Nephron (organoid): ENCODE measurements around the gene YBEY.

ENCODE experiments used
- H3K27ac Mint-ChIP-seq, 3 experiments: 2 replicates each; pipeline ENCODE4 v1.8.0; 2020; ENCODE audit warnings: mixed read lengths in 3 of 3, mild to moderate bottlenecking in 2 of 3, moderate library complexity in 1 of 3
- H3K27me3 Mint-ChIP-seq: 2 replicates; pipeline ENCODE4 v1.8.0; 2021; ENCODE audit warnings: low read depth, mild to moderate bottlenecking, moderate library complexity, mixed read lengths
- H3K36me3 Mint-ChIP-seq: 2 replicates; pipeline ENCODE4 v1.8.0; 2020; ENCODE audit warnings: low read depth, mixed read lengths
- H3K4me1 Mint-ChIP-seq: 2 replicates; pipeline ENCODE4 v1.8.0; 2020; ENCODE audit warnings: mixed read lengths
- H3K4me3 Mint-ChIP-seq, 3 experiments: 2 replicates each; pipeline ENCODE4 v1.8.0; 2020; ENCODE audit warnings: mild to moderate bottlenecking in 3 of 3, mixed read lengths in 3 of 3, moderate library complexity in 2 of 3
- H3K9me3 Mint-ChIP-seq: 2 replicates; pipeline ENCODE4 v1.8.0; 2020; ENCODE audit warnings: mixed read lengths
- TF ChIP-seq, protein P1 (sequence below), 3 experiments: fragments of 200-600 bp; sonication (generic); IDR thresholded peaks; one replicate each; pipeline ENCODE4 v1.5.0; 2021; ENCODE audit warnings: antibody characterized with exemption in 3 of 3; ENCODE audit not compliant: unreplicated experiment in 3 of 3

Gene YBEY

DNA sequence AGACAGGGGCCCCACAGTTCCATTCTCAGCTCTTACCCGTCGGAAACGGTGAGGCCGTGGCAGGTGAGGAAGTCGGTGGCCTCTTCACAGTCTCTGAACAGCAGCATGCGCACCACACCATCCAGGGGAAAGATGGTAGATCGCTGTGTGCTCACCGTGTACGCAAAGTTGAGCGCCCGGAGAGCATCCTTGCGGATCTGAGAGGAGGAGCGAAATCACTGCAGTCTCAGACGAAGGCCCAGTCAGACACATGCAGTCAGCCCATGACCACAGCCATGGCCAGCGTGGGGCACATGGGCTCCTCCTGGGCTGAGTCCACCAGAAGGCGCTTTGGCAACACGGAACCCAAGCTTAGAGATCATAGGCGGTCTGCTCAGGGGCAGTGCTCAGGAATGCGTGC lies 19.2 kb upstream of the YBEY start:
- Mint-ChIP-seq H3K27ac (no peak overlapping the region), H3K4me1 (no peaks in the 10 kb centered on the region), H3K4me3 (no peak overlapping the region), H3K27me3 (no peaks in the 10 kb centered on the region), H3K36me3 (peaks cover 55% of the 10 kb centered on the region), H3K9me3 (no peaks in the 10 kb centered on the region)
- TF ChIP-seq, protein P1, sequence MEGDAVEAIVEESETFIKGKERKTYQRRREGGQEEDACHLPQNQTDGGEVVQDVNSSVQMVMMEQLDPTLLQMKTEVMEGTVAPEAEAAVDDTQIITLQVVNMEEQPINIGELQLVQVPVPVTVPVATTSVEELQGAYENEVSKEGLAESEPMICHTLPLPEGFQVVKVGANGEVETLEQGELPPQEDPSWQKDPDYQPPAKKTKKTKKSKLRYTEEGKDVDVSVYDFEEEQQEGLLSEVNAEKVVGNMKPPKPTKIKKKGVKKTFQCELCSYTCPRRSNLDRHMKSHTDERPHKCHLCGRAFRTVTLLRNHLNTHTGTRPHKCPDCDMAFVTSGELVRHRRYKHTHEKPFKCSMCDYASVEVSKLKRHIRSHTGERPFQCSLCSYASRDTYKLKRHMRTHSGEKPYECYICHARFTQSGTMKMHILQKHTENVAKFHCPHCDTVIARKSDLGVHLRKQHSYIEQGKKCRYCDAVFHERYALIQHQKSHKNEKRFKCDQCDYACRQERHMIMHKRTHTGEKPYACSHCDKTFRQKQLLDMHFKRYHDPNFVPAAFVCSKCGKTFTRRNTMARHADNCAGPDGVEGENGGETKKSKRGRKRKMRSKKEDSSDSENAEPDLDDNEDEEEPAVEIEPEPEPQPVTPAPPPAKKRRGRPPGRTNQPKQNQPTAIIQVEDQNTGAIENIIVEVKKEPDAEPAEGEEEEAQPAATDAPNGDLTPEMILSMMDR (IDR thresholded peaks at IDR 0.05; ENCODE audit: unreplicated experiment in 3 of 3): no peak

DNA sequence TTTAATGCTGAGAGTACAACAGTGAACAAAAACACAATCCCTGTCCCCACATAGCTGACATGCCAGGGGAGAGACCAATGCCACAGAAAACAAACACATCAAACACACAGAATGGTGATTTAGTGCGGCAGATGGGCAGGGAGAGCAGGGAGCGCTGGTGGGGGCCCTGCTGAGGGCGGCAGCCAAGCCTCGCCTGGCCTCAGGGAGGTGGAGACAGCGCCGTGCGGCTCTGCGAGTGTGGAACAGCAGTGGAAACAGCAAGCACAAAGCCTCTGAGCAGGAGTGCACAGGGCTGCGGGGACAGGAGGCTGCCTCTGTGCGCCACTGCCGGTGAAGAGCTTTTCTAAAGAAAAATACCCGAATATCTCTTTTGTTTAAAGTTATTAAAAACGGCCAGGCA lies 17.8 kb upstream of the YBEY start:
- no peak overlapping the region for H3K4me3 Mint-ChIP-seq
- H3K9me3 Mint-ChIP-seq: no peaks in the 10 kb centered on the region
- H3K27ac Mint-ChIP-seq: no peak overlapping the region
- TF ChIP-seq, protein P1 (IDR thresholded peaks at IDR 0.05; ENCODE audit: unreplicated experiment in 3 of 3): no peak
- no peaks in the 10 kb centered on the region for H3K27me3 Mint-ChIP-seq
- H3K36me3 Mint-ChIP-seq: peaks cover 59% of the 10 kb centered on the region
- H3K4me1 Mint-ChIP-seq: no peaks in the 10 kb centered on the region

DNA sequence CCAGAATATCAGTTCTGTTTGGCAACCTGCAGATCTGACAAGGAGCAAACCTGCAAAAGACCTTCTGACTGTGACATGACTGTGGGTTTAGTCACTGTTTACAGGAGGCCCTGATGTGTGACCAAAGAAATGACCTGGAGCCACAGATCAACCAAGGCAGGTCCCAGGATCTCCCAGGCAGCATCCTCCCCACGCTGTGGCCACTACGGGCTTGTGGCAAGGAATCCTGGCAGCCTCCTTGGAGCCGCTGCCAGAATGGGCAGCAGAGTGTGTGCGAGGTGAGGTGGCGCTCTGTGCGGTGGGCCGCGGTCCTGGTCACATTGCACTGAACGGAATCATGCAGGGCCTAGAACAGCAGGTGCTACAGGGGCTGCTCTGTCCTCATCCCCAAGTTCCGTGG lies 16.7 kb upstream of the YBEY start:
- H3K36me3 Mint-ChIP-seq: peaks cover 62% of the 10 kb centered on the region
- H3K4me1 Mint-ChIP-seq: no peaks in the 10 kb centered on the region
- H3K9me3 Mint-ChIP-seq: no peaks in the 10 kb centered on the region
- no peak overlapping the region for H3K4me3 Mint-ChIP-seq
- TF ChIP-seq, protein P1 (IDR thresholded peaks at IDR 0.05; ENCODE audit: unreplicated experiment in 3 of 3): no peak
- H3K27ac Mint-ChIP-seq: no peak overlapping the region
- no peaks in the 10 kb centered on the region for H3K27me3 Mint-ChIP-seq

DNA sequence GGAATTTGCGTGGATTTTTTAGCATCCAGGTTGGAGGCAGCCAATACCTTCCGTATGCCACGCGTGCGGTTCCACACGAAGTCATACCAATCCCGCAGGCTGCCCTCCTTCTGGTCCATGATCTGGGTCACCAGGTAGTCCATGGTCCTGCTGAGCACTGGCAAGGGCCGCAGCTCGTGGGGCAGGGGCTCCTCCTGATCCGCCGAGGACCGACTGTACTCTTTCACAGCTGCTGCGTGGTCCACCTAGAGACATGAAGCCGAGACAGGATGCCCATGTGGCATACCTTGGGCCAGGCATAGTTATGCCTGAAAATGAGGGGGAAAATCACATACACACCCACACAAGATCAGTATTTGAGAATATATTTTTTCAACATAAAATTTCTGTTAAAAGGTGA lies 12.8 kb upstream of the YBEY start:
- Mint-ChIP-seq H3K9me3 (no peaks in the 10 kb centered on the region), H3K4me3 (no peak overlapping the region), H3K27me3 (no peaks in the 10 kb centered on the region), H3K4me1 (no peaks in the 10 kb centered on the region), H3K36me3 (peaks cover 59% of the 10 kb centered on the region), H3K27ac (no peak overlapping the region)
- TF ChIP-seq, protein P1 (IDR thresholded peaks at IDR 0.05; ENCODE audit: unreplicated experiment in 3 of 3): no peak

DNA sequence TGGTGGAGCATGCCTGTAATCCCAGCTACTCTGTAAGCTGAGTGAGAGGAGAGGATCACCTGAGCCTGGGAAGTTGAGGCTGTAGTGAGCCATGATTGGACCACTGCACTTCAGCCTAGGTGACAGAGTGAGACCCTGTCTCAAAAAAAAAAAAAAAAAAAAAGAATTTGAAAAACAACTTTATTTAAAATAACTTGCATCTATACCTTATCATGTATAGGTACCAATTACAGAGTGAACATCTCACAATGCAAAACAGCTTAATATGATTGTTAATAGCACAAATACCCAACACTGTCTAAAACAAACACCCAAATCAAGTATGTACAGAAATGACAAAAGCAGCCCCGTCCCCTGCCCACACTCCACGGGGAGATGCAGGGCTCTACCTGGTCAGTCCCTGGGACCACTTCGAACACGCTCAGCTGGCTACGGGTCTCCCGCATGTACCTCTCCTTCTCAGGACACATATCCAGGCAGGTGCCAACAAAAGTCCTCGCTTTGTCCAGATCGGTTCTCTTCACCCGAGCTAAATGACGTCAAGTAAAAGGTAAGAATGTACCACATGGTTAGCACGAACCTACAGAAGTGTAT lies 11.2 kb upstream of the YBEY start:
- no peaks in the 10 kb centered on the region for H3K4me1 Mint-ChIP-seq
- peaks cover 61% of the 10 kb centered on the region for H3K36me3 Mint-ChIP-seq
- TF ChIP-seq, protein P1 (IDR thresholded peaks at IDR 0.05; ENCODE audit: unreplicated experiment in 3 of 3): no peak
- H3K9me3 Mint-ChIP-seq: no peaks in the 10 kb centered on the region
- no peak overlapping the region for H3K4me3 Mint-ChIP-seq
- no peak overlapping the region for H3K27ac Mint-ChIP-seq
- no peaks in the 10 kb centered on the region for H3K27me3 Mint-ChIP-seq

DNA sequence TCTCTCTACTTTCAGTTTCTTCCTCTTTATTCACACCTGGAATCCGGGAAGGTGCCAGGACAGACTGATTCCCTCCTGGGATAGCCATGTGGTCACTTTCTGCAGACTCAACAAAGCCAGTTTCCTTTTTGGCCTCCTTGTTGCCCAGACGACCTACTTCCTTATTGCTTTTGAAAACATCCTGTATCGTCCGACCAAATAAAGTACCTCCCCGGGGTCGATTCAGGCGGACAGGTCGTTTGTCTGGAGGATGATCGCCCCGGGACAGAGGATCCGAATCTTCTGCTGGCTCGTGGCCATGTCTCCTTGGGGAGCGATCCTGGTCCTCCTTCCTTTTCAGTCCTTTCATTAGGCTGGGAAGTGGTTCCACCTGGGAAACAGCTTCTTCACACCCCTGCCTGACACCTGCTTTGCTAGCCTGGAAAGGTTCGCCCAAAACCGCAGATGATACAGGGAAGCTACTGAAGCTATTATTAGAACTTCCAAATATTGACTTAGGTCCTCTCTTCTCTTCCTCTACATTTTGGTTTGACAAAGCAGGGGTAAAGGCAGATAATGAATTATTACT lies 2.0 kb upstream of the YBEY start:
- Mint-ChIP-seq H3K9me3 (no peaks in the 10 kb centered on the region), H3K27me3 (no peaks in the 10 kb centered on the region), H3K27ac (peak overlapping the region in 1 of 3 experiments; percentile 7), H3K36me3 (peaks cover 62% of the 10 kb centered on the region), H3K4me3 (peak overlapping the region; percentile 54 to 80 (median 75)), H3K4me1 (peaks cover 33% of the 10 kb centered on the region)
- TF ChIP-seq, protein P1 (IDR thresholded peaks at IDR 0.05; ENCODE audit: unreplicated experiment in 3 of 3): no peak
